ENCODE results near the gene MEIOB.
A peak's percentile ranks its signal among the peaks of the same experiment; 100 is the strongest.

DNA sequence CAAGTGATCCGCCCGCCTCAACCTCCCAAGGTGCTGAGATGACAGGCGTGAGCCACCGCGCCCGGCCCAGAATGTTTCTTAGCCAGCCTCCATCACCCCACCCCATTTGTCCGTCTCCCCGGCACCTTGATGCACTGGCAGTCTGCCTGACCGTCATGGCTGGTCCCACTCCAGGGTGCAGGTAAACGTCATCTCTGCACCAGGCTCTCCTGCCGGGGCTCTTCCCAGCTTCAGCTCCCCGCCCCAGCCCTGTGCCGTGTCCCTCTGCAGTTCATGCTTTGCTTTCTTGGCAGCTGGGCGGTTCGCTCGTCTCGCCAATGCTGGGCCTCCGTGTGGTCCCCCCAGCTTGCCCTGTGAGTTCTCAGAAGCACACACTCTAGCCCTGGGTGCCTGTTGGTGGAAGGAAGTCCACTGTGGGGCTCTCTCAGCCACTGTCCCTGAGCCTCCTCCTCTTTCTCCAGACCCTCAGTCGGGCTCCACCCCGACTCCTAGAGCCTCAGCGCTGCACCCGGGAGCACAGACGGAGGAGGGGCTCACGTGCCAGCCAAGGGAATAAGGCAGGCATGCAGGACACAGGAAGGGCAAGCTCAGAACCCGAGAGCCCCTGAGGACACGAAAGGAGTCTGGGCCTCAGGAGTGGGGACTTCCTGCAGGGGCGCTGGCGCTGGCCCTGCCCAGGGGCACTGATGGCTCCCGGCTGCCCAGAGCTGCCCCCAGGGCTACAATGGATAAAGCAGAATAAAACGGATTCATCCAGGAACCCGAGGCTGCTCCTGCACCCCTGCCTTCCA lies 34.3 kb upstream of the MEIOB start:
- TF ChIP-seq EZH2 (IDR thresholded peaks at IDR 0.05; ENCODE audit: insufficient read depth, poor library complexity, severe bottlenecking) = peak; percentile 11
- no peak for TF ChIP-seq EZH2phosphoT487 (IDR thresholded peaks at IDR 0.05; ENCODE audit: insufficient read depth, low read depth)
